Suprapubic skin (tissue), 4 donors: ENCODE measurements around the gene HNRNPUL2.

Experiments used
- CTCF ChIP-seq, 2 donors: fragments of 200-600 bp in 1 of 2; fragments of 450-650 bp in 1 of 2; sonication (generic) in 1 of 2; IDR thresholded peaks; one replicate each; pipeline ENCODE4 v1.5.1; 2016 to 2019; ENCODE audit warnings: antibody characterized with exemption in 2 of 2, mild to moderate bottlenecking in 1 of 2, moderate library complexity in 1 of 2
- EP300 ChIP-seq: sonication (generic); formaldehyde crosslinking; IDR thresholded peaks from one replicate; pipeline ENCODE4 v1.6.1; 2017; ENCODE audit warnings: antibody characterized with exemption
- POLR2A ChIP-seq, 2 donors: fragments of 450-650 bp; IDR thresholded peaks; one replicate each; pipeline ENCODE4 v1.6.1; 2017; ENCODE audit warnings: antibody characterized with exemption in 2 of 2, mild to moderate bottlenecking in 2 of 2, moderate library complexity in 2 of 2
- POLR2AphosphoS5 ChIP-seq, 3 donors: sonication (generic); formaldehyde crosslinking; IDR thresholded peaks; one replicate each; pipeline ENCODE4 v1.6.1; 2017; ENCODE audit warnings: antibody characterized with exemption in 3 of 3

GRCh38 chr11:62715150-62716130 lies 11.8 kb downstream of the HNRNPUL2 start:
- TF ChIP-seq CTCF (IDR thresholded peaks at IDR 0.05): no peak
- no peak for TF ChIP-seq POLR2A (IDR thresholded peaks at IDR 0.05)
- no peak for TF ChIP-seq POLR2AphosphoS5 (IDR thresholded peaks at IDR 0.05)
- no peak for TF ChIP-seq EP300
